GM23338 (cell line): Measurements from ENCODE around the gene ACTMAP.

Experiments
- CREB1 ChIP-seq: fragments of 250-450 bp; sonication (Bioruptor Pico); IDR thresholded peaks from 2 replicates; pipeline ENCODE4 v1.5.0; 2020; ENCODE audit warnings: low read depth, mild to moderate bottlenecking, moderate library complexity
- CTCF ChIP-seq, 2 experiments: fragments of 200-600 bp in 1 of 2; sonication (generic) in 1 of 2; conservative IDR thresholded peaks; 2 replicates each; pipeline versions ENCODE4 v1.5.1 to v1.6.1; 2016 to 2017; ENCODE audit warnings: antibody characterized with exemption in 2 of 2, low read depth in 2 of 2, mild to moderate bottlenecking in 2 of 2, moderate library complexity in 1 of 2
- ETS1 ChIP-seq: IDR thresholded peaks from 2 replicates; pipeline ENCODE4 v1.6.1; 2016; ENCODE audit warnings: antibody characterized with exemption
- EZH2 ChIP-seq: fragments of 200-600 bp; sonication (generic); IDR thresholded peaks from one replicate; pipeline ENCODE4 v1.8.0; 2017; ENCODE audit warnings: antibody characterized with exemption, mild to moderate bottlenecking, low read depth; ENCODE audit not compliant: unreplicated experiment
- EZH2phosphoT487 ChIP-seq: fragments of 200-600 bp; sonication (generic); IDR thresholded peaks from one replicate; pipeline ENCODE4 v1.8.1; 2018; ENCODE audit warnings: antibody characterized with exemption; ENCODE audit not compliant: unreplicated experiment
- JUNB ChIP-seq: IDR thresholded peaks from one replicate; pipeline ENCODE4 v1.6.1; 2016; ENCODE audit warnings: antibody characterized with exemption; ENCODE audit not compliant: unreplicated experiment
- NANOG ChIP-seq: IDR thresholded peaks from 2 replicates; pipeline ENCODE4 v1.6.1; 2016; ENCODE audit warnings: antibody characterized with exemption, borderline replicate concordance
- POLR2AphosphoS5 ChIP-seq: IDR thresholded peaks from 2 replicates; pipeline ENCODE4 v1.6.1; 2016; ENCODE audit warnings: antibody characterized with exemption, low read depth
- REST ChIP-seq: IDR thresholded peaks from one replicate; pipeline ENCODE4 v1.6.1; 2018; ENCODE audit warnings: antibody characterized with exemption; ENCODE audit not compliant: unreplicated experiment
- STAT1 ChIP-seq: IDR thresholded peaks from one replicate; pipeline ENCODE4 v1.6.1; 2016; ENCODE audit warnings: antibody characterized with exemption; ENCODE audit not compliant: unreplicated experiment
- ZNF114 ChIP-seq: fragments of 250-450 bp; sonication (Bioruptor Pico); IDR thresholded peaks from 2 replicates; pipeline ENCODE4 v1.5.0; 2020; ENCODE audit warnings: mild to moderate bottlenecking, moderate library complexity
- ZNF331 ChIP-seq: fragments of 250-450 bp; sonication (Bioruptor Pico); IDR thresholded peaks from 2 replicates; pipeline ENCODE4 v1.5.0; 2020; ENCODE audit warnings: low read depth, mild to moderate bottlenecking, moderate library complexity
- ZNF462 ChIP-seq: fragments of 250-450 bp; sonication (Bioruptor Pico); IDR thresholded peaks from 2 replicates; pipeline ENCODE4 v1.5.0; 2020; ENCODE audit warnings: mild to moderate bottlenecking, moderate library complexity

GRCh38 chr19:40781140-40781539, 30.9 kb upstream of the ACTMAP start:
- TF ChIP-seq CTCF (conservative IDR thresholded peaks at IDR 0.05; ENCODE audit: low read depth in 2 of 2) (no peak), POLR2AphosphoS5 (no peak), REST (no peak), EZH2phosphoT487 (no peak), JUNB (no peak), EZH2 (no peak), ZNF331 (CRISPR knock-in tag) (no peak), ETS1 (no peak), ZNF462 (CRISPR knock-in tag) (no peak), CREB1 (CRISPR knock-in tag) (no peak), STAT1 (no peak), NANOG (no peak), ZNF114 (CRISPR knock-in tag) (no peak)
